HEK293 (cell line): ENCODE results near the gene TBX5.

Source experiments
- CTCF ChIA-PET: fragments of 350-600 bp; formaldehyde crosslinking; extraction: SDS; loops from one replicate; lab custom pipeline; 2021; ENCODE audit warnings: antibody characterized with exemption; lab: Yijun Ruan, JAX
- POLR2A ChIA-PET: fragments of 300-600 bp; formaldehyde crosslinking; extraction: SDS; loops from one replicate; lab custom pipeline; 2020; ENCODE audit warnings: antibody characterized with exemption, inconsistent platforms; lab: Yijun Ruan, JAX
- H3K27ac ChIP-seq: fragments of 200-500 bp; sonication (Bioruptor generic); 2 replicates; pipeline ENCODE4 v1.5.1; 2014; ENCODE audit warnings: low read depth, low read length, control low read depth, inconsistent platforms; ENCODE audit errors: extremely low read depth
- H3K36me3 ChIP-seq, 2 experiments: fragments of 200-500 bp in 1 of 2; sonication (Bioruptor generic) in 1 of 2; 1 replicate in 1 of 2; 2 replicates in 1 of 2; pipeline ENCODE4 v1.5.1; 2014 to 2017; ENCODE audit warnings: inconsistent platforms in 2 of 2, low read length in 2 of 2; ENCODE audit not compliant: control insufficient read depth in 2 of 2, insufficient read depth in 1 of 2
- H3K4me1 ChIP-seq: fragments of 200-500 bp; sonication (Bioruptor generic); 2 replicates; pipeline ENCODE4 v1.5.1; 2014; ENCODE audit warnings: mild to moderate bottlenecking, low read length, inconsistent platforms; ENCODE audit not compliant: control insufficient read depth, insufficient read depth
- H3K4me3 ChIP-seq: 2 replicates; pipeline ENCODE4 v1.5.1; 2011; ENCODE audit warnings: low read depth, mild to moderate bottlenecking, control low read depth, low read length, moderate library complexity
- H3K9me3 ChIP-seq: fragments of 200-500 bp; sonication (Bioruptor generic); 2 replicates; pipeline ENCODE4 v1.5.1; 2014; ENCODE audit warnings: low read depth, low read length, inconsistent platforms; ENCODE audit not compliant: control insufficient read depth, insufficient read depth
- FEZF1 ChIP-seq: fragments of 450-650 bp; formaldehyde crosslinking; IDR thresholded peaks from 2 replicates; pipeline ENCODE4 v1.5.1; 2016; ENCODE audit warnings: missing biosample characterization, missing genetic modification characterization
- GFI1B ChIP-seq: fragments of 450-650 bp; formaldehyde crosslinking; IDR thresholded peaks from 2 replicates; pipeline ENCODE4 v1.5.1; 2016; ENCODE audit warnings: missing biosample characterization, missing genetic modification characterization
- KLF16 ChIP-seq: fragments of 450-650 bp; formaldehyde crosslinking; IDR thresholded peaks from 2 replicates; pipeline ENCODE4 v1.5.1; 2017; ENCODE audit warnings: missing biosample characterization, missing genetic modification characterization
- MZF1 ChIP-seq: fragments of 450-650 bp; formaldehyde crosslinking; IDR thresholded peaks from 2 replicates; pipeline ENCODE4 v1.5.1; 2017; ENCODE audit warnings: missing biosample characterization, missing genetic modification characterization, borderline replicate concordance
- SCRT1 ChIP-seq: fragments of 450-650 bp; formaldehyde crosslinking; IDR thresholded peaks from 2 replicates; pipeline ENCODE4 v1.5.1; 2016; ENCODE audit warnings: missing biosample characterization, missing genetic modification characterization, borderline replicate concordance
- ZBTB17 ChIP-seq: fragments of 450-650 bp; formaldehyde crosslinking; IDR thresholded peaks from 2 replicates; pipeline ENCODE4 v1.5.1; 2016; ENCODE audit warnings: missing biosample characterization, missing genetic modification characterization
- ZBTB26 ChIP-seq: fragments of 450-650 bp; formaldehyde crosslinking; optimal IDR thresholded peaks from 2 replicates; pipeline ENCODE3; 2016; ENCODE audit warnings: missing biosample characterization, mild to moderate bottlenecking, missing genetic modification characterization
- ZNF114 ChIP-seq: fragments of 450-650 bp; formaldehyde crosslinking; IDR thresholded peaks from 2 replicates; pipeline ENCODE4 v1.5.0; 2017; ENCODE audit warnings: missing biosample characterization, missing genetic modification characterization
- ZNF140 ChIP-seq: fragments of 450-650 bp; formaldehyde crosslinking; IDR thresholded peaks from 2 replicates; pipeline ENCODE4 v1.5.1; 2016; ENCODE audit warnings: missing biosample characterization, missing genetic modification characterization
- ZNF18 ChIP-seq: fragments of 450-650 bp; formaldehyde crosslinking; IDR thresholded peaks from 2 replicates; pipeline ENCODE4 v1.5.1; 2016; ENCODE audit warnings: missing biosample characterization, missing genetic modification characterization
- ZNF394 ChIP-seq: fragments of 450-650 bp; formaldehyde crosslinking; IDR thresholded peaks from 2 replicates; pipeline ENCODE4 v1.5.1; 2016; ENCODE audit warnings: missing biosample characterization, missing genetic modification characterization, mild to moderate bottlenecking, moderate library complexity, borderline replicate concordance
- ZNF514 ChIP-seq: fragments of 450-650 bp; formaldehyde crosslinking; IDR thresholded peaks from 2 replicates; pipeline ENCODE4 v1.5.1; 2016; ENCODE audit warnings: missing biosample characterization, missing genetic modification characterization
- ZNF621 ChIP-seq: fragments of 450-650 bp; formaldehyde crosslinking; IDR thresholded peaks from 2 replicates; pipeline ENCODE4 v1.5.1; 2017; ENCODE audit warnings: missing biosample characterization, missing genetic modification characterization
- ZNF843 ChIP-seq: fragments of 450-650 bp; formaldehyde crosslinking; IDR thresholded peaks from 2 replicates; pipeline ENCODE4 v1.5.1; 2016; ENCODE audit warnings: missing biosample characterization, missing genetic modification characterization
- ZSCAN23 ChIP-seq: fragments of 450-650 bp; formaldehyde crosslinking; IDR thresholded peaks from 2 replicates; pipeline ENCODE4 v1.5.1; 2016; ENCODE audit warnings: missing biosample characterization, missing genetic modification characterization
- TF ChIP-seq, protein P1 (sequence below): fragments of 450-650 bp; formaldehyde crosslinking; IDR thresholded peaks from 2 replicates; pipeline ENCODE4 v1.5.1; 2016; ENCODE audit warnings: missing biosample characterization, missing genetic modification characterization
- TF ChIP-seq, protein P2 (sequence below): fragments of 450-650 bp; formaldehyde crosslinking; IDR thresholded peaks from 2 replicates; pipeline ENCODE4 v1.5.1; 2016; ENCODE audit warnings: missing biosample characterization, missing genetic modification characterization

TBX5 gene

DNA sequence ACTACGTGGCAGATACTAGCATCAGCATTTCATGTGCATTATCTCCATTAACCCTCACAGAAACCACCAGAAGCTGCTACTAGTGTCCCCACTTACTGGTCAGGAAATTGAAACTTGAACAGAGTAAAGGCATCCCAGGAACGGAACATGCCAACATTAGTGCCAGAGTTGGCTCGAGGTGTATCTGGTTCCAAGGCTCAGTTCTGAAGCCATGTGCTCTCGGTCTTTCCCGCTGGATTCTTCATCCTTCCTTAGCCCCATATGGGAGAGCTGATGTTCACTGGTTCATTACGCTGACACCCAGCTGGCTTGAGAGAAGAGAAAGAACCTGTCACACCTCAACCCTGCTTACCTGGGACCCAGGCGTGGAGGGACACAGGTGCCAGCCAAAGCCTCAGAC, 91.5 kb downstream of the TBX5 start:
- Histone ChIP-seq H3K36me3 (no peaks in the 10 kb centered on the region), H3K4me3 (no peak overlapping the region), H3K27ac (no peak overlapping the region), H3K9me3 (no peaks in the 10 kb centered on the region), H3K4me1 (no peaks in the 10 kb centered on the region)
- ChIA-PET CTCF (no interaction called here), POLR2A (no interaction called here)
- TF ChIP-seq ZNF394 (tag by site-specific recombination) (no peak), GFI1B (tag by site-specific recombination) (no peak), ZNF843 (tag by site-specific recombination) (no peak), FEZF1 (tag by site-specific recombination) (no peak)
- TF ChIP-seq, protein P1, sequence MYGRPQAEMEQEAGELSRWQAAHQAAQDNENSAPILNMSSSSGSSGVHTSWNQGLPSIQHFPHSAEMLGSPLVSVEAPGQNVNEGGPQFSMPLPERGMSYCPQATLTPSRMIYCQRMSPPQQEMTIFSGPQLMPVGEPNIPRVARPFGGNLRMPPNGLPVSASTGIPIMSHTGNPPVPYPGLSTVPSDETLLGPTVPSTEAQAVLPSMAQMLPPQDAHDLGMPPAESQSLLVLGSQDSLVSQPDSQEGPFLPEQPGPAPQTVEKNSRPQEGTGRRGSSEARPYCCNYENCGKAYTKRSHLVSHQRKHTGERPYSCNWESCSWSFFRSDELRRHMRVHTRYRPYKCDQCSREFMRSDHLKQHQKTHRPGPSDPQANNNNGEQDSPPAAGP (tag by site-specific recombination): no peak
- TF ChIP-seq, protein P2, sequence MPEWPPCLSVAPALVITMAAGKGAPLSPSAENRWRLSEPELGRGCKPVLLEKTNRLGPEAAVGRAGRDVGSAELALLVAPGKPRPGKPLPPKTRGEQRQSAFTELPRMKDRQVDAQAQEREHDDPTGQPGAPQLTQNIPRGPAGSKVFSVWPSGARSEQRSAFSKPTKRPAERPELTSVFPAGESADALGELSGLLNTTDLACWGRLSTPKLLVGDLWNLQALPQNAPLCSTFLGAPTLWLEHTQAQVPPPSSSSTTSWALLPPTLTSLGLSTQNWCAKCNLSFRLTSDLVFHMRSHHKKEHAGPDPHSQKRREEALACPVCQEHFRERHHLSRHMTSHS (tag by site-specific recombination): no peak

DNA sequence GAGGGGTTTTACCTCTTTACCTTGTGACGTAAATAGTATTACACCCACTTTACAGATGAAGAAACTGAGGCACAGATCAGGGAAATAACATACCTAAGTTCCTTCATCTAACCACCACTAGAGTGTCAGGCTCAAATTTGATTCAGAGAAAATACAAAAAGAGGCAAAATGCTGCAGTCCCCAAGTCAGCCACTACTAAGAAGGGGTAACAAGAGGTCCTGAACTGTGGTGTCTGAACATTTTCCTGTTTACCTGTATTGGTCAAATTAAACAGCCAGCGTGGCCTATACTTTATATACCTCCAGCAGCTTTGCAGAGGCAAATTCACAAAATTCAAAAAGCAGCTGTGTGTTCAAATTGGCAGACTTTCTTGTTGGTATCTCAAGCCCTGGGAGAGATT, 92.0 kb downstream of the TBX5 start:
- H3K36me3 ChIP-seq: no peaks in the 10 kb centered on the region
- TF ChIP-seq MZF1: no peak
- TF ChIP-seq ZBTB26: no peak
- no peak for TF ChIP-seq ZNF140 (tag by site-specific recombination)
- TF ChIP-seq ZNF621: no peak
- no peak for TF ChIP-seq KLF16 (tag by site-specific recombination)
- TF ChIP-seq ZSCAN23 (tag by site-specific recombination): no peak
- no peak for TF ChIP-seq ZNF18 (tag by site-specific recombination)
- TF ChIP-seq SCRT1 (tag by site-specific recombination): no peak
- no peak for TF ChIP-seq ZNF114 (tag by site-specific recombination)
- TF ChIP-seq ZNF514 (tag by site-specific recombination): no peak
- H3K4me1 ChIP-seq: no peaks in the 10 kb centered on the region
- H3K9me3 ChIP-seq: no peaks in the 10 kb centered on the region
- CTCF ChIA-PET: no interaction called here
- no peak overlapping the region for H3K27ac ChIP-seq
- H3K4me3 ChIP-seq: no peak overlapping the region
- POLR2A ChIA-PET: no interaction called here

GRCh38 chr12:114311974-114312373, 94.0 kb downstream of the TBX5 start:
- Histone ChIP-seq H3K36me3 (no peaks in the 10 kb centered on the region), H3K9me3 (no peaks in the 10 kb centered on the region), H3K4me1 (no peaks in the 10 kb centered on the region), H3K27ac (no peak overlapping the region), H3K4me3 (no peak overlapping the region)
- ChIA-PET POLR2A (no interaction called here), CTCF (interaction anchor here (1.1 to 1.2 kb wide), 2 partner anchors 10 to 34 kb away, joined by 3 read pairs; no protein-coding TSS in a partner anchor)
- no peak for TF ChIP-seq ZBTB17 (tag by site-specific recombination)
